H9 (cell line): Measurements from ENCODE around the gene DPYSL3. TPM values are rescaled to one million over a fixed set of nuclear protein-coding genes. Genes with fewer than 3 reads are reported as not detected.

Experiments
- DNase-seq: peaks from one replicate; pipeline ENCODE4 v3.0.0-alpha.2; 2017
- H2AFZ ChIP-seq: one replicate; pipeline ENCODE4 v1.6.1; 2013; ENCODE audit warnings: mild to moderate bottlenecking, low read length, control low read depth, moderate library complexity
- H2AK5ac ChIP-seq: 2 replicates; pipeline ENCODE4 v1.6.1; 2013; ENCODE audit warnings: low read length, control low read depth, mixed read lengths; ENCODE audit not compliant: insufficient read length
- H2BK120ac ChIP-seq: one replicate; pipeline ENCODE4 v1.6.1; 2013; ENCODE audit warnings: low read depth, mild to moderate bottlenecking, low read length, control low read depth, inconsistent platforms; ENCODE audit not compliant: poor library complexity, severe bottlenecking
- H2BK12ac ChIP-seq: 2 replicates; pipeline ENCODE4 v1.6.1; 2013; ENCODE audit warnings: low read length, control low read depth, mixed read lengths, low read depth; ENCODE audit not compliant: insufficient read length
- H2BK15ac ChIP-seq: 2 replicates; pipeline ENCODE4 v1.6.1; 2013; ENCODE audit warnings: low read depth, low read length, control low read depth
- H2BK20ac ChIP-seq: one replicate; pipeline ENCODE4 v1.6.1; 2013; ENCODE audit warnings: low read depth, mild to moderate bottlenecking, low read length, control low read depth, inconsistent platforms; ENCODE audit not compliant: poor library complexity, severe bottlenecking
- H2BK5ac ChIP-seq: 2 replicates; pipeline ENCODE4 v1.6.1; 2013; ENCODE audit warnings: low read length, control low read depth, mixed read lengths; ENCODE audit not compliant: insufficient read length
- H3K14ac ChIP-seq: 2 replicates; pipeline ENCODE4 v1.6.1; 2013; ENCODE audit warnings: low read length, control low read depth; ENCODE audit not compliant: insufficient read depth
- H3K18ac ChIP-seq: 2 replicates; pipeline ENCODE4 v1.6.1; 2013; ENCODE audit warnings: low read depth, mild to moderate bottlenecking, mixed read lengths, low read length, control low read depth; ENCODE audit not compliant: insufficient read length
- H3K23ac ChIP-seq: 2 replicates; pipeline ENCODE4 v1.6.1; 2013; ENCODE audit warnings: low read length, control low read depth, mixed read lengths, low read depth; ENCODE audit not compliant: insufficient read length
- H3K23me2 ChIP-seq: 2 replicates; pipeline ENCODE4 v1.6.1; 2013; ENCODE audit warnings: low read depth, mild to moderate bottlenecking, mixed read lengths, low read length, control low read depth; ENCODE audit not compliant: insufficient read length, poor library complexity, severe bottlenecking
- H3K27ac ChIP-seq: 2 replicates; pipeline ENCODE4 v1.5.1; 2013; ENCODE audit warnings: low read length, control low read depth, mixed read lengths, low read depth; ENCODE audit not compliant: insufficient read length
- H3K27me3 ChIP-seq: 2 replicates; pipeline ENCODE4 v1.6.1; 2013; ENCODE audit warnings: low read length, control low read depth, inconsistent platforms; ENCODE audit not compliant: insufficient read depth
- H3K4ac ChIP-seq: 2 replicates; pipeline ENCODE4 v1.6.1; 2013; ENCODE audit warnings: low read depth, mild to moderate bottlenecking, control low read depth, inconsistent platforms, low read length, moderate library complexity
- H3K4me1 ChIP-seq: 2 replicates; pipeline ENCODE4 v1.6.1; 2013; ENCODE audit warnings: low read length, control low read depth, inconsistent platforms; ENCODE audit not compliant: insufficient read depth
- H3K4me2 ChIP-seq: 2 replicates; pipeline ENCODE4 v1.6.1; 2013; ENCODE audit warnings: low read length, control low read depth, mixed read lengths; ENCODE audit not compliant: insufficient read length, insufficient read depth
- H3K56ac ChIP-seq: 2 replicates; pipeline ENCODE4 v1.6.1; 2013; ENCODE audit warnings: low read depth, mild to moderate bottlenecking, mixed read lengths, low read length, control low read depth; ENCODE audit not compliant: insufficient read length
- H3K79me1 ChIP-seq: 2 replicates; pipeline ENCODE4 v1.6.1; 2013; ENCODE audit warnings: low read depth, mild to moderate bottlenecking, moderate library complexity, low read length, control low read depth, inconsistent platforms; ENCODE audit not compliant: insufficient read depth, poor library complexity, severe bottlenecking
- H3K79me2 ChIP-seq: 2 replicates; pipeline ENCODE4 v1.6.1; 2013; ENCODE audit warnings: low read length, control low read depth, inconsistent platforms; ENCODE audit not compliant: insufficient read depth
- H3K9ac ChIP-seq: 2 replicates; pipeline ENCODE4 v1.6.1; 2013; ENCODE audit warnings: low read length, control low read depth, mixed read lengths; ENCODE audit not compliant: insufficient read length; ENCODE audit errors: extremely low read depth
- H3K9me3 ChIP-seq: one replicate; pipeline ENCODE4 v1.6.1; 2013; ENCODE audit warnings: low read depth, low read length, inconsistent platforms; ENCODE audit not compliant: control insufficient read depth
- H3T11ph ChIP-seq: one replicate; pipeline ENCODE4 v1.6.1; 2013; ENCODE audit warnings: mild to moderate bottlenecking, low read length, control low read depth, inconsistent platforms
- H4K20me1 ChIP-seq: one replicate; pipeline ENCODE4 v1.6.1; 2013; ENCODE audit not compliant: control insufficient read depth, insufficient read length, insufficient read depth
- H4K5ac ChIP-seq: 2 replicates; pipeline ENCODE4 v1.6.1; 2013; ENCODE audit warnings: low read depth, mild to moderate bottlenecking, mixed read lengths, low read length, control low read depth; ENCODE audit not compliant: insufficient read length
- H4K8ac ChIP-seq: replicated peaks from 2 replicates; pipeline ENCODE4 v1.6.1; 2013; ENCODE audit warnings: low read length, control low read depth, mixed read lengths, low read depth; ENCODE audit not compliant: insufficient read length
- H4K91ac ChIP-seq: 2 replicates; pipeline ENCODE4 v1.6.1; 2013; ENCODE audit warnings: low read depth, mild to moderate bottlenecking, moderate library complexity, mixed read lengths, low read length, control low read depth; ENCODE audit not compliant: insufficient read length
- H3K27ac Mint-ChIP-seq, 3 experiments: 2 replicates in 2 of 3; 3 replicates in 1 of 3; pipeline ENCODE4 v1.8.0; 2020 to 2021; ENCODE audit warnings: mixed read lengths in 3 of 3, mild to moderate bottlenecking in 1 of 3, moderate library complexity in 1 of 3
- H3K27me3 Mint-ChIP-seq: 2 replicates; pipeline ENCODE4 v1.8.0; 2021; ENCODE audit warnings: low read depth, mild to moderate bottlenecking, moderate library complexity, mixed read lengths
- H3K36me3 Mint-ChIP-seq, 3 experiments: 2 replicates in 2 of 3; 3 replicates in 1 of 3; pipeline ENCODE4 v1.8.0; 2020 to 2021; ENCODE audit warnings: low read depth in 3 of 3, mixed read lengths in 3 of 3; ENCODE audit not compliant: insufficient read depth in 1 of 3
- H3K4me1 Mint-ChIP-seq, 2 experiments: 2 replicates each; pipeline ENCODE4 v1.8.0; 2020; ENCODE audit warnings: mixed read lengths in 2 of 2
- H3K4me3 Mint-ChIP-seq, 2 experiments: 2 replicates in 1 of 2; 3 replicates in 1 of 2; pipeline ENCODE4 v1.8.0; 2020 to 2021; ENCODE audit warnings: mild to moderate bottlenecking in 2 of 2, mixed read lengths in 2 of 2, moderate library complexity in 1 of 2
- H3K9me3 Mint-ChIP-seq, 2 experiments: 2 replicates in 1 of 2; 3 replicates in 1 of 2; pipeline ENCODE4 v1.8.0; 2020; ENCODE audit warnings: mild to moderate bottlenecking in 2 of 2, mixed read lengths in 2 of 2, moderate library complexity in 1 of 2
- WGBS: extraction: QIAGEN DNeasy Blood & Tissue Kit; methylation state at CpG from one replicate; pipeline ENCODE4 v1.1.7; 2013; ENCODE audit warnings: missing lambda C conversion rate, low lambda C conversion rate, mixed read lengths; ENCODE audit not compliant: insufficient read length; ENCODE audit errors: extremely low coverage; 5-methylcytosine and 5-hydroxymethylcytosine counted together
- total RNA-seq: library from RNA; stranded (reverse); gene quantifications from 2 replicates; pipeline ENCODE4 v1.2.1, GENCODE V29; 2021
- TF ChIP-seq, protein P1 (sequence below): fragments of 200-600 bp; sonication (generic); conservative IDR thresholded peaks from 3 replicates; pipeline ENCODE4 v1.8.0; 2021; ENCODE audit warnings: antibody characterized with exemption, mild to moderate bottlenecking

The DPYSL3 gene
- total RNA-seq, 1 experiment from 2014 or later: 515 TPM

DNA sequence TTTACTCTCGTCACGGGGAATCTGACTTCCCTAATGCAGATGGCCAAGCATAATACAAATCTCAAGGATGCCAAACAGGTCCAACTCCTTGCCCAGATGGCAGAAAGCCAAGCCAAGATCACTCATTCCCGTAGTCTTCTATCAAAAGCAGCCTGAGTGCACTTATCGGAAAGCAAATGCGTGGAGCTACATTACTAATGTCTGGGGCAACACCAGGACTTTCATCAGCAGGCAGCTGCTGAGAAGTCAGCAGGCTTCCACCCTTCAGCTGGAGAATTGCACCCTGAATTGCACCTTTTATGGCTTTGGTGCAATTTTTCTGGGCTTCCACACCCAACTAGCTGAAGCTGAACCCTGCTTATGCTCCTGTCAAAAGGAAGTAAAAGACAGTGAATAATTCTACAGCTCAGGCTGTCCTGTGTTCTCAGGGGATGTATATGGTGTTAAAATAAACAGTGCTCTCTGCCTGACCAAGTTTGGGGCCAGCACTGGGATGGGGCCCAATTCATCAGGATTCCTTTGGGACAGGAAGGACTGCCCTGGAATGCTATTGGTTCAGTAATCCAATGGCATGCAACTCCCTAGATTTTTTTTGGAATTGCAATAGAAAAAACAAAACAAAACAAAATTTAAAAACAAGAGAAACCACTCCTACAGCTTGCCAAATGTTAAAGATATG lies 92.6 kb downstream of the DPYSL3 start:
- no peak overlapping the region for H2BK20ac ChIP-seq
- no peak overlapping the region for H3K23ac ChIP-seq
- H3K4me1 Mint-ChIP-seq: peaks cover 12 to 16% of the 10 kb centered on the region in 2 experiments
- no peaks in the 10 kb centered on the region; the same call in 1 of the 2 replicates for H3K27me3 Mint-ChIP-seq
- peaks cover 15% of the 10 kb centered on the region for H3K79me1 ChIP-seq
- H2BK15ac ChIP-seq: no peak overlapping the region
- H3K27ac ChIP-seq: no peak overlapping the region
- no peak overlapping the region for H2BK12ac ChIP-seq
- H3K4me3 Mint-ChIP-seq: no peak overlapping the region
- no peak overlapping the region for H2AK5ac ChIP-seq
- no peaks in the 10 kb centered on the region for H4K20me1 ChIP-seq
- H3K23me2 ChIP-seq: no peaks in the 10 kb centered on the region
- TF ChIP-seq, protein P1, sequence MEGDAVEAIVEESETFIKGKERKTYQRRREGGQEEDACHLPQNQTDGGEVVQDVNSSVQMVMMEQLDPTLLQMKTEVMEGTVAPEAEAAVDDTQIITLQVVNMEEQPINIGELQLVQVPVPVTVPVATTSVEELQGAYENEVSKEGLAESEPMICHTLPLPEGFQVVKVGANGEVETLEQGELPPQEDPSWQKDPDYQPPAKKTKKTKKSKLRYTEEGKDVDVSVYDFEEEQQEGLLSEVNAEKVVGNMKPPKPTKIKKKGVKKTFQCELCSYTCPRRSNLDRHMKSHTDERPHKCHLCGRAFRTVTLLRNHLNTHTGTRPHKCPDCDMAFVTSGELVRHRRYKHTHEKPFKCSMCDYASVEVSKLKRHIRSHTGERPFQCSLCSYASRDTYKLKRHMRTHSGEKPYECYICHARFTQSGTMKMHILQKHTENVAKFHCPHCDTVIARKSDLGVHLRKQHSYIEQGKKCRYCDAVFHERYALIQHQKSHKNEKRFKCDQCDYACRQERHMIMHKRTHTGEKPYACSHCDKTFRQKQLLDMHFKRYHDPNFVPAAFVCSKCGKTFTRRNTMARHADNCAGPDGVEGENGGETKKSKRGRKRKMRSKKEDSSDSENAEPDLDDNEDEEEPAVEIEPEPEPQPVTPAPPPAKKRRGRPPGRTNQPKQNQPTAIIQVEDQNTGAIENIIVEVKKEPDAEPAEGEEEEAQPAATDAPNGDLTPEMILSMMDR: no peak
- peak overlapping the region; percentile 8 to 87 (median 76); a peak in 3 of 7 replicates for H3K27ac Mint-ChIP-seq
- H3K27me3 ChIP-seq: no peaks in the 10 kb centered on the region
- H4K5ac ChIP-seq: no peak overlapping the region
- H3K14ac ChIP-seq: no peak overlapping the region
- no peak overlapping the region for H3K18ac ChIP-seq
- no peak overlapping the region for H2BK5ac ChIP-seq
- peaks cover 62 to 98% (median 97%) of the 10 kb centered on the region in 3 experiments for H3K36me3 Mint-ChIP-seq
- no peak overlapping the region for H3K9ac ChIP-seq
- no peak overlapping the region for H3K4me2 ChIP-seq
- H2AFZ ChIP-seq: no peak overlapping the region
- H2BK120ac ChIP-seq: no peak overlapping the region
- H4K91ac ChIP-seq: no peak overlapping the region
- no peaks in the 10 kb centered on the region for H3K4me1 ChIP-seq
- no CpG with 5 or more reads among the region's 5 CpGs for WGBS
- H3K56ac ChIP-seq: no peak overlapping the region
- no peak for DNase-seq
- H3K4ac ChIP-seq: no peak overlapping the region
- H4K8ac ChIP-seq: no peak overlapping the region
- no peak overlapping the region for H3T11ph ChIP-seq
- peaks cover 5% of the 10 kb centered on the region for H3K79me2 ChIP-seq
- no peaks in the 10 kb centered on the region for H3K9me3 ChIP-seq
- no peaks in the 10 kb centered on the region for H3K9me3 Mint-ChIP-seq
